22Rv1 (cell line): ENCODE measurements around the gene ELOVL2.

Experiments
- ZFX ChIP-seq: fragments of 450-650 bp; IDR thresholded peaks from 2 replicates; pipeline ENCODE4 v1.6.1; 2017; ENCODE audit warnings: antibody characterized with exemption, borderline replicate concordance
- TF ChIP-seq, protein P1 (sequence below): fragments of 450-650 bp; IDR thresholded peaks from 2 replicates; pipeline ENCODE4 v1.5.1; 2017; ENCODE audit warnings: mild to moderate bottlenecking

DNA sequence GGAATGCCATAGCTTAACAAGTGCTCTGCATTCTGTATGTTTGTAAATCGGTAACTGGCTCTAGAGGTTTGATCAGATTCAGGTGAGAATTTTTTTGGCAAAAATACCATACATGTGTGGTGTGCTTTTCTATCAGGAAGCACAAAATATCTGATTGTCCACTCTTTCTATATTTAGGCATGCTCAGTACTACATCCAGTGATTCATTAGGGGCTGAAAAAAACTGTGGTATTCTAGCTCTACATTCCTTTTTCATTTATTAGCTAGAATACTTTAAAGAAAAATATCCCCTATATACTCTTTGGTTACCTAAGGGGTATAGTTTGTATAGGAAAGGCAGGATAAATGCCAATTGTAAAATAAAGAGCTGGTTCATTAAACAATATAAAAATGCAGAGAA lies 10.6 kb upstream of the ELOVL2 start:
- TF ChIP-seq, protein P1, sequence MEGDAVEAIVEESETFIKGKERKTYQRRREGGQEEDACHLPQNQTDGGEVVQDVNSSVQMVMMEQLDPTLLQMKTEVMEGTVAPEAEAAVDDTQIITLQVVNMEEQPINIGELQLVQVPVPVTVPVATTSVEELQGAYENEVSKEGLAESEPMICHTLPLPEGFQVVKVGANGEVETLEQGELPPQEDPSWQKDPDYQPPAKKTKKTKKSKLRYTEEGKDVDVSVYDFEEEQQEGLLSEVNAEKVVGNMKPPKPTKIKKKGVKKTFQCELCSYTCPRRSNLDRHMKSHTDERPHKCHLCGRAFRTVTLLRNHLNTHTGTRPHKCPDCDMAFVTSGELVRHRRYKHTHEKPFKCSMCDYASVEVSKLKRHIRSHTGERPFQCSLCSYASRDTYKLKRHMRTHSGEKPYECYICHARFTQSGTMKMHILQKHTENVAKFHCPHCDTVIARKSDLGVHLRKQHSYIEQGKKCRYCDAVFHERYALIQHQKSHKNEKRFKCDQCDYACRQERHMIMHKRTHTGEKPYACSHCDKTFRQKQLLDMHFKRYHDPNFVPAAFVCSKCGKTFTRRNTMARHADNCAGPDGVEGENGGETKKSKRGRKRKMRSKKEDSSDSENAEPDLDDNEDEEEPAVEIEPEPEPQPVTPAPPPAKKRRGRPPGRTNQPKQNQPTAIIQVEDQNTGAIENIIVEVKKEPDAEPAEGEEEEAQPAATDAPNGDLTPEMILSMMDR = no peak
- TF ChIP-seq ZFX = no peak
